Endothelial cell of umbilical vein (primary cell): ENCODE measurements around the gene SPON2. TPM values are rescaled to one million over a fixed set of nuclear protein-coding genes. Genes with fewer than 3 reads are reported as not detected.

Source experiments
- BruUV-seq: library from RNA; stranded (reverse); fragments of 400-500 nt; replicated peaks from 2 replicates; lab custom pipeline; 2021; lab: Mats Ljungman, UMichigan
- CTCF ChIA-PET: fragments of 300-600, 350-600 bp; sonication (Branson Sonifier 250); formaldehyde crosslinking; loops from one replicate; lab custom pipeline; 2021; ENCODE audit warnings: antibody characterized with exemption, inconsistent platforms; lab: Charles Lee
- POLR2A ChIA-PET: fragments of 300-600, 350-600 bp; sonication (Branson Sonifier 250); formaldehyde crosslinking; loops from one replicate; lab custom pipeline; 2021; ENCODE audit warnings: antibody characterized with exemption, inconsistent platforms; lab: Charles Lee
- DNase-seq: peaks from one replicate; pipeline ENCODE4 v3.0.0-alpha.2; 2011; ENCODE audit warnings: low read depth, low spot score
- FAIRE-seq: peaks from 2 replicates; lab custom pipeline; 2011; peaks lifted over from hg19 to GRCh38; lab: Jason Lieb, UNC
- H2AFZ ChIP-seq: 2 replicates; pipeline ENCODE4 v1.6.0; 2012; ENCODE audit warnings: low read depth, low read length, control low read depth, inconsistent platforms
- H3K27ac ChIP-seq: 2 replicates; pipeline ENCODE4 v1.5.1; 2011; ENCODE audit warnings: low read depth, mild to moderate bottlenecking, control low read depth, low read length, moderate library complexity; ENCODE audit not compliant: insufficient read depth
- H3K27me3 ChIP-seq, 2 experiments: 2 replicates each; pipeline versions ENCODE4 v1.6.0 to v1.6.1; 2011; ENCODE audit warnings: low read length in 2 of 2, mixed read lengths in 1 of 2; ENCODE audit not compliant: control insufficient read depth in 2 of 2, insufficient read depth in 2 of 2
- H3K36me3 ChIP-seq, 2 experiments: 2 replicates in 1 of 2; 3 replicates in 1 of 2; pipeline ENCODE4 v1.5.1; 2011; ENCODE audit warnings: low read length in 2 of 2, mild to moderate bottlenecking in 1 of 2, moderate library complexity in 1 of 2; ENCODE audit not compliant: control insufficient read depth in 2 of 2, insufficient read depth in 2 of 2; ENCODE audit errors: extremely low read depth in 1 of 2
- H3K4me1 ChIP-seq: 3 replicates; pipeline ENCODE4 v1.5.1; 2011; ENCODE audit warnings: mild to moderate bottlenecking, low read length; ENCODE audit not compliant: control insufficient read depth, insufficient read depth; ENCODE audit errors: extremely low read depth
- H3K4me2 ChIP-seq: 2 replicates; pipeline ENCODE4 v1.6.1; 2011; ENCODE audit warnings: low read length, control low read depth, mixed read lengths; ENCODE audit not compliant: insufficient read depth
- H3K4me3 ChIP-seq, 3 experiments: fragments of 200-600 bp in 1 of 3; sonication (generic), shearing (Covaris generic) in 1 of 3; replicated peaks in 1 of 3; 2 replicates each; pipeline ENCODE4 v1.5.1; 2011 to 2016; ENCODE audit warnings: control low read depth in 3 of 3, low read length in 3 of 3, mild to moderate bottlenecking in 2 of 3, inconsistent platforms in 1 of 3, low read depth in 1 of 3, moderate library complexity in 1 of 3; ENCODE audit not compliant: insufficient read depth in 1 of 3
- H3K79me2 ChIP-seq: 2 replicates; pipeline ENCODE4 v1.6.0; 2012; ENCODE audit warnings: low read length, inconsistent platforms; ENCODE audit not compliant: control insufficient read depth, insufficient read depth
- H3K9ac ChIP-seq: replicated peaks from 2 replicates; pipeline ENCODE3; 2011; ENCODE audit warnings: low read length, control low read depth; ENCODE audit not compliant: insufficient read depth; ENCODE audit errors: extremely low read depth
- H3K9me1 ChIP-seq: replicated peaks from 3 replicates; pipeline ENCODE4 v1.6.0; 2011; ENCODE audit warnings: mild to moderate bottlenecking, low read length; ENCODE audit not compliant: control insufficient read depth, insufficient read depth; ENCODE audit errors: extremely low read depth
- H3K9me3 ChIP-seq: replicated peaks from 2 replicates; pipeline ENCODE4 v1.5.1; 2012; ENCODE audit warnings: low read length, inconsistent platforms; ENCODE audit not compliant: control insufficient read depth, insufficient read depth
- H4K20me1 ChIP-seq: replicated peaks from 2 replicates; pipeline ENCODE3; 2011; ENCODE audit warnings: mild to moderate bottlenecking, low read length; ENCODE audit not compliant: control insufficient read depth, insufficient read depth; ENCODE audit errors: extremely low read depth
- CTCF ChIP-seq, 2 donors: IDR thresholded peaks; 1 replicate in 1 of 2; 2 replicates in 1 of 2; pipeline ENCODE4 v1.5.1; 2011; ENCODE audit warnings: low read length in 2 of 2, mild to moderate bottlenecking in 2 of 2, moderate library complexity in 2 of 2, control low read depth in 1 of 2, inconsistent platforms in 1 of 2, low read depth in 1 of 2; ENCODE audit not compliant: insufficient read depth in 1 of 2; ENCODE audit errors: extremely low read depth in 1 of 2
- EZH2 ChIP-seq: IDR thresholded peaks from 2 replicates; pipeline ENCODE4 v1.6.1; 2012; ENCODE audit warnings: borderline replicate concordance, low read depth, mild to moderate bottlenecking, moderate library complexity, low read length, inconsistent platforms; ENCODE audit not compliant: severe bottlenecking
- FOS ChIP-seq: IDR thresholded peaks from 2 replicates; pipeline ENCODE4 v1.6.1; 2011; ENCODE audit warnings: mild to moderate bottlenecking, low read length, moderate library complexity, borderline replicate concordance; ENCODE audit not compliant: insufficient read depth
- GATA2 ChIP-seq: IDR thresholded peaks from 2 replicates; pipeline ENCODE4 v1.7.0; 2011; ENCODE audit warnings: low read depth, mild to moderate bottlenecking, moderate library complexity, mixed read lengths, low read length; ENCODE audit not compliant: insufficient read length, insufficient read depth
- JUN ChIP-seq: IDR thresholded peaks from 2 replicates; pipeline ENCODE4 v1.6.1; 2011; ENCODE audit warnings: borderline replicate concordance, low read depth; ENCODE audit not compliant: insufficient read length, insufficient read depth
- MAX ChIP-seq: IDR thresholded peaks from 2 replicates; pipeline ENCODE4 v1.6.1; 2011; ENCODE audit not compliant: insufficient read depth, insufficient read length
- MYC ChIP-seq: IDR thresholded peaks from one replicate; pipeline ENCODE4 v1.6.1; 2011; ENCODE audit warnings: mild to moderate bottlenecking, low read depth, low read length
- POLR2A ChIP-seq: IDR thresholded peaks from 2 replicates; pipeline ENCODE4 v1.6.1; 2012; ENCODE audit warnings: low read depth, mild to moderate bottlenecking, control low read depth, low read length
- POLR2AphosphoS5 ChIP-seq: IDR thresholded peaks from 2 replicates; pipeline ENCODE4 v1.6.1; 2012; ENCODE audit warnings: low read depth, mild to moderate bottlenecking, control low read depth, low read length, moderate library complexity; ENCODE audit not compliant: insufficient read depth
- dilution Hi-C: fragments of 300-500 bp; cut with MboI; formaldehyde crosslinking; loops from one replicate; pipeline ENCODE4 v1.15.0; 2019; ENCODE audit warnings: low sequenced_read_pairs; ENCODE audit not compliant: extremely low pct_ligation_motif_present
- intact Hi-C: fragments of 100-400 bp; cut with micrococcal nuclease; formaldehyde crosslinking; loops from one replicate; pipeline ENCODE4 v1.10.0; 2022
- polyA plus RNA-seq, 4 experiments: library from polyadenylated mRNA; depleted of rRNA in 3 of 4; stranded (reverse) in 3 of 4; unstranded in 1 of 4; fragments of >200 nt; gene quantifications; 2 replicates each; pipeline versions ENCODE4 v1.2.1 to v1.2.3, GENCODE V29; 2011 to 2012; ENCODE audit warnings: missing spikeins in 1 of 4
- total RNA-seq: library from RNA; stranded (reverse); gene quantifications from 2 replicates; pipeline ENCODE4 v1.2.3, GENCODE V29; 2021

SPON2 gene
- total and polyA plus RNA-seq, 2 donors (not counting 3 experiments of a cell fraction or from before 2014, with no cell fraction given) = 0.04 TPM; not detected in 1

DNA sequence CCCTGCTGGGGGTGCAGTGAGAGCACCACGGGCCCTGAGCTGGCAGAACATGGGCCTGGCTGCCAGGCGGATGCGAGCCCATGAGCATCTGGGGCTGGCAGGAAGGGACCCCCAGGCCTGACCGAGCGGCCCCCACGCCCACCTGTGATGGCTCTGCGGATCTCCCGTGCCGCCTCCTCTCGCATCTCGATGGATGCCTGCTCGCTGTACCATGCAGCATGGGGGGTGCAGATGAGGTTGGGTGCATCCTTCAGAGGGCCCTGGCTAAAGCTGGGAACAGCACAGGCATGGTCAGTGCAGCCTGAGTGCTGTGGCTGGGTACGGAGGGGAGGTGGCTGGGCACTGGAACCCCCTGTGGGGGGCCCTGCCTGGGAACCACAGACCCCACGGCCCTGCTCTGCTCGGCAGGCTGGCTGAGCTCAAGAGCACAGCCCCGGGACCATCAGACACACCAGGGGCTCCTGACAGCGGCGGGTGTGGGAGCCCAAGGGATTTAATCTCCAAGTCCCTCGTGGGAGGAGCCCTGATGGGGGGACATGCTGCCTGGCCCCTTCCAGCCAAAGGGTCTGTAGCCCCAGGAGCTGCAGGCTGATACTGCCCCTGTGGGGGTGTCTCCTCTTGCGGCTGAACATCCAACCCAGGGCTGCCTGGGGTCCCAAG lies 41.1 kb upstream of the SPON2 start:
- Histone ChIP-seq H2AFZ (no peak overlapping the region), H3K79me2 (no peaks in the 10 kb centered on the region), H3K4me1 (no peaks in the 10 kb centered on the region), H3K9me3 (no peaks in the 10 kb centered on the region), H3K36me3 (peaks cover 8 to 39% of the 10 kb centered on the region in 2 experiments), H3K9ac (no peak overlapping the region), H3K4me3 (no peak overlapping the region), H3K4me2 (no peak overlapping the region), H3K27ac (no peak overlapping the region), H4K20me1 (no peaks in the 10 kb centered on the region), H3K9me1 (no peaks in the 10 kb centered on the region), H3K27me3 (no peaks in the 10 kb centered on the region)
- no peak for FAIRE-seq
- CTCF ChIA-PET = no interaction called here
- intact Hi-C loops (no loop called here), dilution Hi-C loops (no loop called here)
- POLR2A ChIA-PET = no interaction called here
- TF ChIP-seq POLR2A (no peak), MYC (no peak), JUN (no peak), GATA2 (no peak), FOS (no peak), CTCF (IDR thresholded peaks at IDR 0.05; ENCODE audit: extremely low read depth in 1 of 2, insufficient read depth in 1 of 2, low read depth in 1 of 2, low read length in 2 of 2) (no peak), EZH2 (no peak), MAX (no peak), POLR2AphosphoS5 (no peak)
- BruUV-seq = no TSS peak
- DNase-seq = no peak
